SK-N-MC (cell line): Measurements from ENCODE around the gene PIH1D1.

Experiments used
- EZH2 ChIP-seq: fragments of 200-600 bp; sonication (generic); IDR thresholded peaks from one replicate; pipeline ENCODE4 v1.6.1; 2017; ENCODE audit warnings: antibody characterized with exemption
- POLR2AphosphoS5 ChIP-seq: IDR thresholded peaks from 2 replicates; pipeline ENCODE4 v1.6.1; 2012; ENCODE audit warnings: mild to moderate bottlenecking, low read depth, low read length, borderline replicate concordance

- TF ChIP-seq POLR2AphosphoS5 (no peak), EZH2 (no peak)
Measured at GRCh38 chr19:49433240-49433901, 18.2 kb downstream of the PIH1D1 start.
